Chondrocyte (in vitro differentiated cells): ENCODE measurements around the gene C19orf47. TPM values are rescaled to one million over a fixed set of nuclear protein-coding genes. Genes with fewer than 3 reads are reported as not detected.
"Not testable (repeated sequence)": the region's sequence is repeated elsewhere in the genome, so short reads cannot be mapped to it uniquely, and the experiment has no call there.

Experiments used
- DNase-seq: peaks from one replicate; pipeline ENCODE4 v3.0.0; 2021; ENCODE audit warnings: mixed read lengths, low spot score
- H3K27ac Mint-ChIP-seq: one replicate; pipeline ENCODE4 v1.8.0; 2021; ENCODE audit warnings: mild to moderate bottlenecking, moderate library complexity, mixed read lengths; ENCODE audit not compliant: unreplicated experiment
- H3K27me3 Mint-ChIP-seq: 2 replicates; pipeline ENCODE4 v1.8.0; 2021; ENCODE audit warnings: low read depth, mixed read lengths
- H3K36me3 Mint-ChIP-seq: 2 replicates; pipeline ENCODE4 v1.8.0; 2021; ENCODE audit warnings: low read depth, mixed read lengths
- H3K4me1 Mint-ChIP-seq: 2 replicates; pipeline ENCODE4 v1.8.0; 2021; ENCODE audit warnings: low read depth, mild to moderate bottlenecking, mixed read lengths
- H3K4me3 Mint-ChIP-seq: one replicate; pipeline ENCODE4 v1.8.0; 2021; ENCODE audit warnings: mild to moderate bottlenecking, moderate library complexity, mixed read lengths; ENCODE audit not compliant: unreplicated experiment
- H3K9me3 Mint-ChIP-seq: 2 replicates; pipeline ENCODE4 v1.8.0; 2021; ENCODE audit warnings: low read depth, mixed read lengths
- CTCF ChIP-seq: fragments of 200-600 bp; sonication (generic); IDR thresholded peaks from 2 replicates; pipeline ENCODE4 v1.5.0; 2021; ENCODE audit warnings: antibody characterized with exemption, mild to moderate bottlenecking, moderate library complexity
- total RNA-seq: library from RNA; stranded (reverse); gene quantifications from 3 replicates; pipeline ENCODE4 v1.2.1, GENCODE V29; 2021

C19orf47 gene
- total RNA-seq, 1 donor from 2014 or later, result 21.5 TPM

- Mint-ChIP-seq H3K27me3 (no peaks in the 10 kb centered on the region), H3K4me3 (no peak overlapping the region), H3K36me3 (peaks cover 25% of the 10 kb centered on the region), H3K27ac (no peak overlapping the region), H3K9me3 (no peaks in the 10 kb centered on the region), H3K4me1 (peaks cover 6% of the 10 kb centered on the region)
- DNase-seq, result no peak
- no peak for TF ChIP-seq CTCF
Observed at GRCh38 chr19:40336601-40336900, 11.6 kb downstream of the C19orf47 start.

GRCh38 chr19:40335855-40336600 lies 12.2 kb downstream of the C19orf47 start:
- DNase-seq, result no peak
- peaks cover 3% of the 10 kb centered on the region for H3K4me1 Mint-ChIP-seq
- no peak for TF ChIP-seq CTCF
- H3K9me3 Mint-ChIP-seq, result no peaks in the 10 kb centered on the region
- no peak overlapping the region for H3K4me3 Mint-ChIP-seq
- H3K27me3 Mint-ChIP-seq, result no peaks in the 10 kb centered on the region
- H3K36me3 Mint-ChIP-seq, result peaks cover 29% of the 10 kb centered on the region
- H3K27ac Mint-ChIP-seq, result no peak overlapping the region

- Mint-ChIP-seq H3K36me3 (peaks cover 32% of the 10 kb centered on the region), H3K9me3 (no peaks in the 10 kb centered on the region), H3K4me1 (peaks cover 3% of the 10 kb centered on the region), H3K27ac (no peak overlapping the region), H3K27me3 (no peaks in the 10 kb centered on the region), H3K4me3 (no peak overlapping the region)
- TF ChIP-seq CTCF, result no peak
- DNase-seq, result no peak
Observed at GRCh38 chr19:40335101-40335500, 13.1 kb downstream of the C19orf47 start.

- not testable (repeated sequence) for H3K4me3 Mint-ChIP-seq, H3K4me1 Mint-ChIP-seq, H3K27me3 Mint-ChIP-seq, H3K27ac Mint-ChIP-seq, H3K9me3 Mint-ChIP-seq, DNase-seq
- H3K36me3 Mint-ChIP-seq, result peaks cover 36% of the 10 kb centered on the region
Observed at GRCh38 chr19:40333083-40333482, 15.1 kb downstream of the C19orf47 start.

GRCh38 chr19:40332669-40333068 lies 15.5 kb downstream of the C19orf47 start:
- H3K9me3 Mint-ChIP-seq, result no peaks in the 10 kb centered on the region
- no peak for TF ChIP-seq CTCF
- H3K4me1 Mint-ChIP-seq, result no peaks in the 10 kb centered on the region
- H3K4me3 Mint-ChIP-seq, result no peak overlapping the region
- no peaks in the 10 kb centered on the region for H3K27me3 Mint-ChIP-seq
- no peak for DNase-seq
- peaks cover 36% of the 10 kb centered on the region for H3K36me3 Mint-ChIP-seq
- H3K27ac Mint-ChIP-seq, result no peak overlapping the region

- no peak for TF ChIP-seq CTCF
- H3K9me3 Mint-ChIP-seq, result no peaks in the 10 kb centered on the region
- DNase-seq, result no peak
- no peak overlapping the region for H3K27ac Mint-ChIP-seq
- H3K4me3 Mint-ChIP-seq, result no peak overlapping the region
- peaks cover 38% of the 10 kb centered on the region for H3K36me3 Mint-ChIP-seq
- no peaks in the 10 kb centered on the region for H3K27me3 Mint-ChIP-seq
- no peaks in the 10 kb centered on the region for H3K4me1 Mint-ChIP-seq
Observed at GRCh38 chr19:40331052-40331451, 17.1 kb downstream of the C19orf47 start.
